ENCODE results near the gene PHKA2.
A peak's percentile ranks its signal among the peaks of the same experiment; 100 is the strongest.

Gene PHKA2

DNA sequence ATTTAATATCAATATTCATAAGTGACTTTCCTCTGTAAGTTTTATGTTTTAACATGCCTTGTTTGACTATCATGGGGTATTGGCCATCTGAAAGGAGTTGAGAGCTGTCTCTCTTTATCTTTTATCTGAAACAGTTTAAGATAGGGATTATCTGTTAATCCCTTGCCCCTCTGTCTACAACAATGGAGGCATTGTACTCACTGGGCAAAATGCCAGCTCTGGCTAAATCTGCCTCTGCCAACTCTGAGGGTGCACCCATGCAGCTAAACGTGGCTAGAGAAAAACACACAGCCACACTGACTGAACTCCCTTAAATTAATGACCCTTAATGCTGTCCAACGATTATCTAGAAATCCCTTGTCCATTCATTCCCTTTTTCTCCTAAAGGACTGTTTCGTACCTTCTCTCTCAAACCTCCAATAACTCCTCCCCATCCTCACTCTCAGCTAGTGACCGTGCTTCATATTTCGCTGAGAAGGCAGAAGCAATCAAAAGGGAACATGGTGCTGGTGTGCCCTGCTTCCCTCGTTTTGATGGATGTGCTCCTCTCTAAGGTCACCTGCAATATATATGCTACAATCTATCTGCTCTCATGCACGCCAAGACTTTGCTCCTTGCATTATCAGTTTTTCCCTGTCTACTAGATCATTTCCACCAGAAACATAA, 10.3 kb downstream of the PHKA2 start:
- DNase-seq, result peak; percentile 1

DNA sequence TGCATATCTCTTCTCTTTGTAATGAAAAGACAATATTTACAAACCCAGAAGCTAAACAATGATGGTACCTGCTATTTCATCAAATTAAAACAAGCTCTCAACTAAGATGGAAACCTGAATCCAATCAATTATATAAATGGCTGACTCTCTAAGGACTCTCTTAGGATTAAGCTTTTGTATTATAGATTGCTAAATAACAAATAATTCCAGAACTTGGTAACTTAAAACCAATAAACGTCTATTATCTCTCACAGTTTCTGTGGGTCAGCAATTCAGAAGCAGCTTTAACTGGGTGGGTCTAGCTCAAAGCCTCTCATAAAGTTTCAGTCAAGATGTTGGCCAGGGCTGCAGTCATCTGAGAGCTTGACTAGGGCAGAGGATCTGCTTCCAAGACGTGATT, 12.4 kb downstream of the PHKA2 start:
- DNase-seq, result no peak

DNA sequence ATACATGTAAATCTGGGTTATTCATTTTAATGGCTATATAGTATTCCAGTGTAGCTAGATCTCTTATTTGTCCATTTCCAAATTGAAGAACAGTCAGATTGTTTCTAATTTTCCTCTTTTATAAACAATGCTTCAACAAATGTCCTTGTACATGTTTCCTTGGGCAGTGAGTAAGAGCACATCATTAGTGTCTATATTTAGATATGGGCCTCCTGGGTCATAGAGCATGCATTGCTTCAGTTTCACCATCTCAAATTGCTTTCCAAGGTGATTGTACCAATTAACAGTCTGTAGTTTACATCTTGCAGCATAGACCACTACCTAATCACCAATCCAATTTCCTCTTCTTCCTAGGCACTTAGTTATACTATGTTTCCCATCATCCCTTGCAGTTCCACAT, 13.4 kb downstream of the PHKA2 start:
- no peak for DNase-seq

GRCh38 chrX:18966624-18967023, 17.3 kb downstream of the PHKA2 start:
- DNase-seq, result no peak

DNA sequence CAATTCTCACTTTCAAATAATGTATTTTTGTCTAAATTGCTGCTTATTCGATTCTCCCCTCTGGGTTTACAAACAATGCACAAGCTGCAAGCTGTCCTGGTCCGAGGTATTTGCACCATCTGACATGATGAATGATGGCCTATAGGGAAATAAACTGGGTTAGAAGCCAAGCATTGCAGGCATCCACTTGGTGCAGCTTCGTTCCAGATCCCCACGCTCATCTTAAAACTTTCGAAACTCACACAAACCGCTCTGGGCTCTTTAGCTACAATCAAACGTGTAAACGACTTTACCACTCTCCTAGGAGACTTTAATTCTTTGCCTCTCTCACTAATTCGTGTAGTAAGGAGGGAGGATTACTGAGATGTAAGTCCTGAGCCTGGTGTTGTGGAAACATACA, 19.0 kb downstream of the PHKA2 start:
- DNase-seq, result no peak

- DNase-seq, result no peak
Measured at GRCh38 chrX:18964026-18964425, 19.9 kb downstream of the PHKA2 start.

DNA sequence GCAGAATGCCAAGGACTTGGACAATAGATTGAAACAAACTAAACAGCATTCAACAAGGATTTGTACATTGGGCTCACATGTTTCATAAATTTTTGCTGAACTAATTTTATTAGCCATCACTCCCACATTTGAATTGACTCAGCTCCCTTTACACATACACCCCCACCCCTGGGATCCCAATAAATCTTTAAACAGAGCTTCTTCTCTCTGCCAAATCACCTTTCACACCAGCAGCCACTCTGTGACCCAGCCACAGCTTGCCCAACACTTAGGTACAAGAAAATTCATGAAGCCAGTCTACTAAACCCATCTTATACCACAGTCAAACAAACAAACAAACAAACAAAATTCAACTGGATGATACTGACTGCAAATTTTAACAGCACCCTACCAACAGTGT, 21.6 kb downstream of the PHKA2 start:
- no peak for DNase-seq

DNA sequence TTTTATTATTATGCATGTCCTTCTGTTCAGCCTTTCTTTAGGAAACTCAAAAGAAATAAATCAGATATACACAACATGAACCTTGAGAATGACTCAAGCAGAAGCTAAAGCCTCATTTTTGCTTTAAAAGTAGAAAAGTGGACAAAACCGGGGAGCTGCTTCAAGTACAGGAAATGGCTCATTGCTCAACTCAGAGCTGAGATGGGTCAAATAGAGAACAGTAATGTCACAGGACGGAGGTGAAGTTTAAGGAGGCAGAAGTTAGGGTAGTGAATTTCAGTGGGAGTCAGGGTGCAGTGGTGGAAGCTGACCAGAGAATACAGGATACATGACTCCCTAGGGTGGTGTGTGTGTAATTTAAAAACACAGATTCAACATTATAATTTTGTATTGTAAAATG, 22.2 kb downstream of the PHKA2 start:
- no peak for DNase-seq

DNA sequence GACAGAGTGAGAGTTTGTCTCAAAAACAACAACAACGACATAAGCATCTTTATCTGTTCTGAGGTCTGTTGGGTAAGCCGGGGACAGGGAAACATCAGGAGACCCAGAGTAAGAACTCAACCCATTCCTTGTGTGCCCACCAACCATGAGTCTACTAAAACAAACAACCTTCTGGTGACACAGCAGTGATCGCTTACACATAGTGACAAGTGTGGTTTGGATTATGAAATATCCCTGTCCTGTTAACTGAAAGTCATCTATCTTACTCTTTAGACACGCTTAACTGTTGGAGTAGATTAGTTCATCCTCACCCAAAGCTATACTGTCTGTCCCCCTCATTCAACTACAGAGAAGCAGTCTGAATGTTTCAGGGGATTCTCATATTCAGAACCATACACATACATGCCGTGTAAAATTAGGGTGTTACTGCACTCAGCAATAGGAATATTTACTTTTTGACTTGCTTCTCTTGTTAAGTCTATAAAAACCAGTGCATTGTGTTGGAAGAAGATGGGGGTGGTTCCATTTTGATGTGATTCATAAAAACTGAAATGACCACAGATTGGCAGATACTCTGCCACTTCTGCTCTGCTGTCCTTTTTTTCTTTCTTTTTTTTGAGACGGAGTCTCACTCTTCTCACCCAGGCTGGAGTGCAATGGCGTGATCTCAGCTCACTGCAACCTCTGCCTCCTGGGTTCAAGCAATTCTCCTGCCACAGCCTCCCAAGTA, 27.4 kb downstream of the PHKA2 start:
- DNase-seq, result no peak

DNA sequence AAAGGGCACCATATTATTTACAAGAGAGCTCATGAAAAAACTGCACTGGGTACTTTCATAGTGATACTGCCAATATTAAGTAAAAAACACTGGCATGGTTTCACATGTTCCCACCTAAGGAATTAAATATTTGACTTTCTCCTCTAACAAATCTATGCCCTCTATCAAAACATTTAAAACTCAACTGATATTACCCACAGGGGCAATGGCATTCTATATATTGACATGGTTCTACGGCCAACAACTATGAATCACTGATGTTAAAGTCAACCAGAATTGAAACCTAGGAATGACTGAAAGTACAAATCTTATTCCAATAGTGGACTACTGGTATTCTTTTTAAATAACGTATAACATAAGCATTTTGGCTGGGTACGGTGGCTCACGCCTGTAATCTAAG, 28.2 kb downstream of the PHKA2 start:
- no peak for DNase-seq

GRCh38 chrX:18951032-18951431, 32.9 kb downstream of the PHKA2 start:
- DNase-seq, result no peak

DNA sequence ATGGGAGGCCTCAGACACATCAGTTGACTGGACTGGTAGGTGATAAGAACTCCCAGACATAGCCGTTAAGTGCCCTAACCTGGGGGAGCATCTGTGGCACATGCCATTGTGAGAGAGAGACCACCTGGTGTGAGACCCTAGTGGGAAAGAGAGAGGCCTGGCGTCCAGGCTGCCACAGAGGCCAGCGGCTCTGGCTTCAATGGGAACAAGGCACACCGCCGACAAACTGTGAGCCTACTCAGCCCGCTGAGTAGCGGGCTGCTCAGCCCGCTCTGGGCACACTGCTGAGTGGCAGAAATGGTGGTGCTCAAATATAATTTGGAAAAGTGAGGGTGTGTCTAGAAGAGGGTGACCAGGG, 34.0 kb downstream of the PHKA2 start:
- DNase-seq, result no peak

DNA sequence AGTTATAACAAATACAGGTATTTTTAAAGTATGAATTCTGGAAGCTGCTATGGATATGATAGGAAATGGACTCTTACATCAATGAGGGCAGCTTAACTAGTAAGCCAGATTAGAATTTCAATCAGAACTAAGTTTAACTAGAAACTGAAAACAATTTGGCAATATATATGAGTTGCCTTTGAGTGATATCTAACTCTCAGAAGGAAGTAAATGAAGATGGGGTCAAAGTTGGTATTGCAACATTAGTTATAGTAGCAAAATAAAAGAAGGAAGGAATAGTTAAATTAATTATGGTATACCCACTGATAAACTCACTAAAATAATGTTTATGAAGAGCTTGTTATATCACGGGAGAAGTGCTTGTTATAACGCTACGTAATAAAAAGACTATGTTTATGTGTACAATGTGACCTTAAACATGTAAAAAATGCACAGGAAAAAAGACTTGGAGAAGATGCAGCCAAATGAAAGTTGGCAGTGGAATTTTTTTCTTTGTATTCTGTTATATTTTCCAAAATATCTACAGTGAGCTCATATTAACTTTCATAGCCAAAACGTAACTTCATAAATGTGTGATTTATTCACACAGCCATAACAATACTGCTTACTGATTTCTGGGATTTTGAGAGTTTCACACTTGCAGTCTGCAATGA, 34.5 kb downstream of the PHKA2 start:
- DNase-seq, result no peak

- no peak for DNase-seq
Measured at GRCh38 chrX:18946611-18947010, 37.3 kb downstream of the PHKA2 start.

DNA sequence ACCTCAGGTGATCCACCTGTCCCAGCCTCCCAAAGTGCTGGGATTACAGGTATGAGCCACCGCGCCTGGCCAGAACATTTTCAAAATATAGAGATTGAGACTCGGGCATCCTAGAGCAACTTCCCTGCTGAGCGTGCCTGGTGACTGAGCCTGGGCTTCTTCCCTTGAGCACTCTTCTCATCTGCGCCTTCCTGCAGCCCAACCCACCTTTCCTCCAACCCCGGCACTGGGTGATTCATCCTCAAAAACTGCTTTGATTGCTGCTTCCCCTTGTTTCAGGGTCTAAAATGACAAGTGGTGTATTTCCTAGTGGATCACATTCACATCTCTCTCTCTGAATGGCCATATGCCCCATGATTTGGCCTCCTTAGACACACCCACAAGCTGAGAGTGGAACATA, 37.8 kb downstream of the PHKA2 start:
- DNase-seq, result no peak

GRCh38 chrX:18945483-18945882, 38.4 kb downstream of the PHKA2 start:
- DNase-seq, result no peak

DNA sequence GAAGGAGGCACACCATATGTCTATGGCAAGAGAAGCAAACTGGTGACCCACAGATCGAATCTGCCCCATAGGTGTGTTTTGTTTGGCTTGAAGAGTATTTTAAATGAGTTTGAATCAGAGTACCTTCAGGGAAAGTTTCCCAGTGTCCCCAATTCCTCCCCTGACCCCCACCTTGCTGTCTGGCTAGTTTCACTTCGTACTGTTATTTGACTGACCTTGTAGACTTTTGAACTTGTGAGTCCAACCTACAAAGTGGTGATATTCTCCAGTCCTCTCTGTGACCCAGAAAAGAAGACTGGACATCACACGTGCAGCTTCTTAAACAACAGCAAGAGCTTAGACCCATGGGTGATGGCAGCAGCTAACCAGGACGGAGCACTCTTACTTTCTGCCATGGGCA, 39.4 kb downstream of the PHKA2 start:
- no peak for DNase-seq

DNA sequence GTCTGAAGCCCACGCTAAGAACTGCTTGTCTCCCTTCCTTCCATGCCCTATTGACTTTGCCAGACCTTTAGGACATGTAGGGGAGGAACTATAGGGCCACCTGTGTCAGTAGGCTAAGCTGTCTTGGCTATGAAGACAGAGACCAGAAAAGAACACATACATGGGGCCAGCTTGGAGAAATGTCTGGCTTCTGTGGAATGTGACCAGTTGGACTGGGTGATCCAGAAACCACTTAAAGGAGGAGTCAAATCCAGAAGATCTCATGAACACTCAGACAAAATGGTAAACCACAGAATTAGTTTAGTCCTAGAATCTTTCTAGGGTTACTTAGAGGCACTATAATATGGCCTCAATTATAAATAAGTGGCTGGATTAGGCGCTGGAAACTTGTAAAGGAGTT, 42.0 kb downstream of the PHKA2 start:
- no peak for DNase-seq

- no peak for DNase-seq
Measured at GRCh38 chrX:18938710-18939109, 45.2 kb downstream of the PHKA2 start.

DNA sequence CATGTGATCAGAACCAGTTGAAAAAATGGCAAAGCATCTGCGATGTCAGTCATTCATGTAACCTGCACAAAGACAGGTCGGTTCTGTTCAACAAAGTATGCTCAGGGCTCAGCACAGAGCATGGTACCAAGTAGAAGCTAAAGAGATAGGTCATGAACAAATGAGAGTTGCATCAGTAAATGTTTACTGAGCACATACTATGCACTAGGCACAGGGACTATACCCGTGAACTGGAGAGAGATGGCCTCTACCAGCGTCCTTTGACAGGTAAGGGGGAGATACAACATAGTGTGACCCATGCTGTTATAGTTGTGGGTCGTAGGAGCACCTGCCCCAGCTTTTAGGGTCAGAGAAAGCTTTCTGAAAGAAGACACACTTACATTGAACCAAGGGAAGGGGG, 46.7 kb downstream of the PHKA2 start:
- no peak for DNase-seq

DNA sequence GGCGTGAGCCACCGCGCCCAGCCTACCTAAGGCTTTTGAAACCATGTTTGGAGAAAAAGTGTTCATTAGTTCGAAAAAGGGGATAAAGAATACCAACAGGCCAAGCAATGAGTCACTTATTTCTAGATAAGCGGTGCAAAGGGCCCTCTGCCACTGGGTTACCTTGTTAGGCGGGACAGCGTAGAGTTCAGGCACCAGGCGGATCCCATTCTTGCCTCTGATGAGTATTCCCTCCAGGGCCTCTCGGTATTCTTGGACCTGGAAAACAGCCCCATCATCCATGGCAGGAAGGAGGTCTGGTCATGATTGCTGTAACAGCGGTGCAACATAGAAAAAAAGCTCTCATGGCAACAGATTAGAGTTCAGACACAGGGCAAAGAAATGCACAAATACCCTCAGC, 48.0 kb downstream of the PHKA2 start:
- DNase-seq, result no peak

DNA sequence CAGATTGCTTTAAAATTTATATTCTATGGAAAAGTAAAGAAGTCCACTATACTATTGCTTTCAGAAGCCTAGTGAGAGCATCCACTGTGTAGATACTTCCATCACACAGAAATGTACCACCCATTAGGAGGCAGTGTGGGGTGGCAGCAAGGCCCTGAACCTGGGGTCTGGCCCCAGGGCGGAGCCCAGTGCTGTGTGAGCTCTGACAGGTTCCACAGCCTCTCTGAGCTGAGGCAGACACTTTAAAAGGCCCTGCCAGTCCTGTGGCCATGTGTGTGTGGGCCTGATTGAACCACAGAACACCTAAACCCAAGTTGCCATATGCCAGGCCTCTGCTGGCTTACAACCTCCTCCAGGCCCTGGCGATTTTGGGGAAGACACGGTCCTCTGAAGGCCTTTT, 49.2 kb downstream of the PHKA2 start:
- no peak for DNase-seq

- DNase-seq, result no peak
Measured at GRCh38 chrX:18933617-18934016, 50.3 kb downstream of the PHKA2 start.

- no peak for DNase-seq
Measured at GRCh38 chrX:18931972-18932371, 51.9 kb downstream of the PHKA2 start.

- DNase-seq, result no peak
Measured at GRCh38 chrX:18929775-18930174, 54.1 kb downstream of the PHKA2 start.
